ELR (cell line): Measurements from ENCODE around the gene NFKB1.
"Not testable (repeated sequence)": the region's sequence is repeated elsewhere in the genome, so short reads cannot be mapped to it uniquely, and the experiment has no call there.

ENCODE experiments used
- DNase-seq: peaks from one replicate; pipeline ENCODE4 v3.0.0-alpha.2; 2015; ENCODE audit warnings: low read depth

Gene NFKB1

DNA sequence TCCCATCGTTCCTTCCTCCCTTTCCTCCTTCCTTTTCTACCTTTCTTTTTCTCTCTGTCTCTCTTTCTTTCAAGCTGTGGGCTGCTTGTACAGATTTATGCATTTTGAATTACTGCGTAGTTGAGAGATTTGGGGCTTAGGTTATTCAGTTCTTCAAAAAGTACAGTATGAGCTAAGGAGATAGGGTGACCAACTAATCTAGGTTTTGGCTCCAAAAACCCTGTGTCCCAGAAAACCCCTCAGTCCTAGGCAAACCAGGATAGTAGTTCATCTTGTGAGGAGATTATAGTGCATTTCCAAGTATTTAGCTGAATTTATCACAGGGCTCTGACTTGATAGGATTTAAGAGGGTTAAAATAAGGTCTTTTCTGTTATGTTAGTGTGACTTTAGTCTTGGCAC is 64.5 kb downstream of the NFKB1 start:
- DNase-seq, result no peak

DNA sequence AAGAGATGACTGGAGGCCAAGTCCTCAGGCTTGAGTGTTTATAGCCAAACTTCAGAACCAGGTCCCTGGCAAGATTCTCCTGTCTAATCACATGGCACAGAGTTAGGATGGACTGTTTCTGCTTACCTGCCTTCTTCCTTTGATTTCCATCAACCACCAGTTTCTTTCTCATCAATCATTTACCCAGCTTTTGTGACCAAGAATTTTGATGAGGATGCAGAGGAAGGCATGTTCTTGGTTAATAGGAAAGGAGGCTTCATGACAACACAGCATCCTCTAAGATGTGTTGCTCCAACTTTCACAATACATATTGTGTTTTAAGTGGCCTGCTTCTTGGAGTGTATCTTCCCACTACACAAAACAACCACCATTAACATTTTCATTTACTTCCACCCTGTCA is 65.3 kb downstream of the NFKB1 start:
- DNase-seq, result no peak

DNA sequence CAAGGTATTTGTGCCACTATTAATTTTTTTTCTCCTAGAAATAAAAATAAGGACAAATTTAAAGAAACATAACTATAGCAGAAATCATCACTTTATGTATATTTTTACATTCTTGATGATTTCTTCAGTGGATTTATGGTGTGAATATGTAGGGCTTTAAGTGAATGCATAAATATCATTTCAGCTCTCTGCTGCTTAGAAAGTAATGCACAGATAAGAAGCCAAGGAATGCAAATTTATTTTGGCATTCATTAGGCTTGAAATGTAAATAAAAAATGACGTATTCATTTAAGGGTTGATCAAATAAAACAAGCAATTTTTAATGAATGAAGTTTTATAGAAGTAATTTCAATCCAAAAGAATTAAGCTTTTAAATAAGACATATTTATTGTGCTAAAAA is 66.3 kb downstream of the NFKB1 start:
- no peak for DNase-seq

DNA sequence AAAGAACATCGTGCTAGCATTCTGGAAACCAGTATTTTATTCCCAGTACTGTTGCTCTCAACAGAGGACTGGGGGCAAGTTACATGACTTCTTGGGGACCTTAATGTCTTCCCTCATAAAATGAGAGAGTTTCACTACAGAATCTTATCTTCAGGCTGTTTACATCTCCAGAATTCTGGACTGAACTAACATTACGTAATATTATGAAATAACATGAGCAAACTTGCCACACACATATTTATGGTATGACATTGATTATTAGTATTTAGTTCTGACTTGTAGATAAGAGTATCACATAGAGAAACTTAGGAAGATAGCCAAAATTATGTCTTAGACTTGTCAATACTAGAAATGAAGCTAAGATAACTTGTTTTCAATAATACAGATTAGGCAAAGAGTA is 68.0 kb downstream of the NFKB1 start:
- DNase-seq, result peak; percentile 21

DNA sequence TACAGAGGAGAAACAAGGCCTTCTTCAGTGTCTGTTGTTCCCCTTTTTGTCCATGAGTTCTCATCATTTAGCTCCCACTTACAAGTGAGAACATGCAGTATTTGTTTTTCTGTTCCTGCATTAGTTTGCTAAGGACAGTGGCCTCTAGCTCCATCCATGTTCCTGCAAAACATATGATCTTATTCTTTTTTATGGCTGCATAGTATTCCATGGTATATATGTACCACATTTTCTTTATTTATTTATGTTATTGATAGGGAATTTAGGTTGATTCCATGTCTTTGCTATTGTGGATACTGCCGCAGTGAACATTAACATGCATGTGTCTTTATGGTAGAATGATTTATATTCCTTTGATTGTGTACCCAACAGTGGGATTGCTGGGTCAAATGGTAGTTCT is 69.1 kb downstream of the NFKB1 start:
- DNase-seq, result not testable (repeated sequence)

DNA sequence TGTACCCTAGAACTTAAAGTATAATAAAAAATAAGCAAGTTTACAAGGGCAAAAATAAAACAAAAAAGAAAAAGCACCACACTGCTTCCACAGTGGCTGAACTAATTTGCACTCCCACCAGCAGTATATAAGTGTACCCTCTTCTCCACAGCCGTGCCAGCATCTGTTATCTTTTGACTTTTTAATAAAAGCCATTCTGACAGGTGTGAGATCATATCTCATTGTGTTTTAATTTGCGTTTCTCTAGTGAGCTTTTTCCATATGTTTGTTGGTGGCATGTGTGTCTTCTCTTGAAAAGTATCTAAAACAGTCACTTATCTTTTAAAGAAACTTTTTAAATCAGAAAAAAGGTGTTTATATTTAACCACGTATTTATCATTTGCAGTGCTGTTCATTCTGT is 71.3 kb downstream of the NFKB1 start:
- no peak for DNase-seq

GRCh38 chr4:102574317-102574716 is 73.2 kb downstream of the NFKB1 start:
- DNase-seq, result no peak

GRCh38 chr4:102575369-102576129 is 74.4 kb downstream of the NFKB1 start:
- DNase-seq, result peak; percentile 32

DNA sequence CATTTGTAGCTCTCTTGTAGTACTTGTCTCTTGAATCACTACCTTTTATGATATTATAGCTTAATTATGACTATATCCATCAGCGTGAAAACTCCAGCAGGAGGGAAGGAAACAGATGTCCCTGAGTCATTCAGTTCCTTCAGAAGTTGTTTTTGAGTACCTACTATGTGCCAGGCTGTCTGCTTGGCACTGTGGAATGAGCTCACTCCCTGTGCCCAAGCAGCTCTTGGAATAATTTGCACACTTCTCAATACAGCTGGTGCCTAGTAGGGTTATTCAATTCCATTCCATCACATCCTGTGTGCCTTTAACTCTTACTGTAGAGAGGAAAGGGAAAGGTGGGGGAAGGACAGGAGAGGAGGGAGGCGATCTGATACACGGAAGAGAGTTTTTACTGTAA is 77.1 kb downstream of the NFKB1 start:
- no peak for DNase-seq

DNA sequence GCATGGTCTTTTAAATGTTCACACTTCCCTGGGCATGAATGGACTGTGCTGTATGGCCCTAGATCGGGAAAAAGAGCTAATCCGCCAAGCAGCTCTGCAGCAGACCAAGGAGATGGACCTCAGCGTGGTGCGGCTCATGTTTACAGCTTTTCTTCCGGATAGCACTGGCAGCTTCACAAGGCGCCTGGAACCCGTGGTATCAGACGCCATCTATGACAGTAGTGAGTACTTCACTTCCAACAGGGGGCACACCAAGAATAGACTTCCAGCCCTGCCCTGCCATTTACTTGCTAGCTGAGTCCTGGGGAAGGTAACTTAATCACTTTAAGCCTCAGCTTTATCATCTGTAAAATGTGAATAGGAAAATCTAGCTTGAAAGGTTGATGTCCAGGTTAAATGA is 77.7 kb downstream of the NFKB1 start:
- no peak for DNase-seq

DNA sequence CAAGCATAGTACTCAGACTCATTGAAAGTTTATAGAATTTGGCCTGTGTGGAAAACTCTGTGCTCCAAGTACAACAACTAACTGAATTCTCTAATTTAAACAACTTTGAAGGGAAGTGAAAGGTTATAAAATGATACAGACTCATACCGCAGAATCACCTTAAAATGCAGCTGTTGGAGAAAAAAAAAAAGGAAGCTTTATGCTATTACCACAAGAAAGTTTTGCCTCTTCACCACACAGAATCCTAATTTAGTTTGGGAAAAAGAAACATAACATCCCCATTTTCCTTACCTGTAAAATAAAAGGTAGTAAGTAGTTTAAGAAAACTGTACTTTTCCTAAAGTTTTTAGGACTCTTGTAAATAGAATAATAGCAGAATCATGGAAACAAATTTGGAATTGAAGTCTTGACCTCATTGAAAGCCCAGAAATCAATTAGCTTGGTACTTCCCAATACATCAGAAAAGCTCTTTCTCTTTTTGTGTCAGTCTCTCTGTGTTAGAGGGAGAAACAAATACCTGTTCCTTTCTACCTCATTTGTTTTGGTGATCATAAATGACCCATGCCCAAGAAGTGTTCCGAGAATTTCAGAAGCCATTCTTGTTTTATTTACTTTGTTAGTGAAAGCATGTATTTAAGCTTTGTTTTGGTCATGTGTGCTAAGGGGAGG is 78.8 kb downstream of the NFKB1 start:
- no peak for DNase-seq

- DNase-seq, result no peak
Observed at GRCh38 chr4:102580463-102580842, 79.3 kb downstream of the NFKB1 start.

GRCh38 chr4:102584091-102584490 is 82.9 kb downstream of the NFKB1 start:
- no peak for DNase-seq

- DNase-seq, result no peak
Observed at GRCh38 chr4:102585329-102585728, 84.2 kb downstream of the NFKB1 start.

DNA sequence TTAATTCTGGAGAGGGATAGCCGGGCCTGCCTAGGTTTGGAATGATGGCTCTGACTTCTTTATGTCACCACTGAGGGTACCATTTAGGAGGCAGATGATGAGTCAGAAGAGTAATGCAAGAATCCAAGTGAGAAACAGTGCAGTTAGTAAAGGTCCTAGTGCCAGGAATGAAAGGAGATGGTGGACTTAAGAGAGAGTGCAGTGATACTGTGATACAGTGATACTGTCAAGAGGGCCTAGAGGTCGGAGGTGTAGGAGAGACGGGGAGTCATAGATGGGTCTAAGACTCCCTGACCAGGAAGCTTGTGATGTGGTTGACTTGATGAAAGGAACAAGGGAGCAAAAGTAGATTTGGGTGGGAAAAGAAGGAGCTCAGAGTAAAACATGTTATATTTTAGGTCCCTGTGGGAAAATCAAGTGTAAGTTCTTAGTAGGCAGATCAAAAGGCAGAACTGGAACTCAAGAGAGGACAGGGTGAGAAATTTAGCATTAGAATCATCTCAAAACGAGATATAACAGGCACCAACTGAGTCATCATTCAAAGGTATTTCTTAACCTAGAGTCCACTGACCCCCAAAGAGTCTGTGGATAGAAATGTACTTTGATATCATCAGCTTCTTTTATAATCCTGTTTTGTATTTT is 85.0 kb downstream of the NFKB1 start:
- DNase-seq, result no peak

DNA sequence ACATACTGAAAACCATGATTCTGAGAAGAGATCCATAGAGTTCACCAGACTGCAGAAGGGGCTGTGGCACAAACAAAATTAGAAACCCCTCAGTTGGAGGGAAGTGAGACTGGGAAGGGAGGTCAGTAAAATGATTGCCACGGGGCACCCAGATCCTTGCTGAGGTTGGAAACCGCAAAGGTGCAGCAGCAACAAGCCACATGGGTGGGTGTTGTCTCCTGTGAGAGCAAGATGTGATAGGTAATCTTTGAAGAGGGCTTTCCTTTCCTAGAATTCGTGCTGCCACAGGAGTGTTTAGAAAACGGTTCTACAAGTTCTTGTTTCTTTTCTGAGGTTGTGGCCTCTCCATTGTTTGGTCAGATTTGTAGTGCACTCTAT is 85.5 kb downstream of the NFKB1 start:
- no peak for DNase-seq

DNA sequence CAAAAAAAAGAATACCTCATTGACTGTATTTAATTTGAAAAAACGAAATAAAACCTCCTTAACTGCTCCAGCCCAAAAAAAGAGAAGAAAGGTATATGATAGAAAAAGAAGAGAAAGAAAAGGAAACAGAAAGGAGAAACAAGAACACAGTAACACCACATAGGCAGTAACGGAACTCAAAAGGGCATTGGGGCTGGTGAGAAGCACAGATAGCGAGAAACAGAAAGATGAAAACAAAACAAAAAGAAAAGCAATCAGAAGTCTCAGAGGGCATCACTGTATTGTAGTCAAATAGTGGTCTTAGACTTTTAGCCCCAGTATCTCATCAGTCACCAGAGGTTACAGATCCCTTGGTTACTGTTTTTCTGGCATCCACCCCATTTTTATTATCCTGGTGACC is 88.6 kb downstream of the NFKB1 start:
- no peak for DNase-seq

DNA sequence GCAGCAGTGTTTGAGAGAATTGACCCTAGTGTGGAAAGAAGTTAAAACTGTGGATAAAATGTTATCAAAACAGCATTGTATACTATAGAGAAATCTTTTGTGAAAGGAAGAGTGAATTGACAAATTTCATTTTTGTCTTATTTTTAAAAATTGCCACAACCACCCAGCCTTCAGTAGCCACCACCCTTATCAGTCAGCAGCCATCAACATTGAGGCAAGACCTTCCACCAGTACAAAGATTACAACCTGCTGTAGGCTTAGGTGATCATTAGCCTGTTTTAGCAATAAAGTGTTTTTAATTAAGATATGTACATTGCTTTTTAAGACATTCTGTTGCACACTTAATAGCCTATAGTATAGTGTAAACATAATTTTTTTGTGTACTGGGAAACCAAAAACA is 91.1 kb downstream of the NFKB1 start:
- no peak for DNase-seq

DNA sequence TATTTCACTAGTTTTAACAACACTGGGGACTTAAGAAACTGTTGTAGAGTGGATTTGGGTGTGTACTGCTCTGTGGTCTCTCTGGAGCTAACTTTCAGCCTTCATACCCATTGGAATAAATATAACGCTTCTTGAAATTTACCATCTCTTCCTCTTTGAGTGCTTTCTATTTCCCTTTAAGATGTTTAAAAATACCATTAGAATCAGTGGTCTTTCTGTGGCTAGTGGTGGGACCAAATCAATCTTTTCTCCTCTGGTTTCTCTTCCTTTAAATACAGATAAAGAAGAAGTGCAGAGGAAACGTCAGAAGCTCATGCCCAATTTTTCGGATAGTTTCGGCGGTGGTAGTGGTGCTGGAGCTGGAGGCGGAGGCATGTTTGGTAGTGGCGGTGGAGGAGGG is 92.0 kb downstream of the NFKB1 start:
- DNase-seq, result no peak

DNA sequence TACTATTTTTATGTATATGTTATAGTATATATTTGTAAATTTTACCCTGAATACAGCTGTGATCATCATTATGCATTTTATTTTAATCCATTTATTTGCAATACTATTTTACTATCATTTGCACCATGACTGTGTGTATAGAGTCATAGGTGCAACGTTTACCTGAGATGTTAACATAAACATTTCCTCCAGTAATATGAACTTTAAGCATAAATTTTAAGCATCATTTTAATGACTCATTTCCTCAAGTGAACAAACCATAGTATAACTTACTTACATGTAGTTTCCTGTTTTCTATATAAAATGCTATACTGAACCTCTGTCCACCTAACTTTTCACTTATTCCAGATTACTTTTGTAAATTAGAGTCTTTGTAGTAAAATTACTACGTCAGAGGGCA is 92.8 kb downstream of the NFKB1 start:
- DNase-seq, result peak; percentile 33

GRCh38 chr4:102596532-102596931 is 95.4 kb downstream of the NFKB1 start:
- DNase-seq, result no peak

DNA sequence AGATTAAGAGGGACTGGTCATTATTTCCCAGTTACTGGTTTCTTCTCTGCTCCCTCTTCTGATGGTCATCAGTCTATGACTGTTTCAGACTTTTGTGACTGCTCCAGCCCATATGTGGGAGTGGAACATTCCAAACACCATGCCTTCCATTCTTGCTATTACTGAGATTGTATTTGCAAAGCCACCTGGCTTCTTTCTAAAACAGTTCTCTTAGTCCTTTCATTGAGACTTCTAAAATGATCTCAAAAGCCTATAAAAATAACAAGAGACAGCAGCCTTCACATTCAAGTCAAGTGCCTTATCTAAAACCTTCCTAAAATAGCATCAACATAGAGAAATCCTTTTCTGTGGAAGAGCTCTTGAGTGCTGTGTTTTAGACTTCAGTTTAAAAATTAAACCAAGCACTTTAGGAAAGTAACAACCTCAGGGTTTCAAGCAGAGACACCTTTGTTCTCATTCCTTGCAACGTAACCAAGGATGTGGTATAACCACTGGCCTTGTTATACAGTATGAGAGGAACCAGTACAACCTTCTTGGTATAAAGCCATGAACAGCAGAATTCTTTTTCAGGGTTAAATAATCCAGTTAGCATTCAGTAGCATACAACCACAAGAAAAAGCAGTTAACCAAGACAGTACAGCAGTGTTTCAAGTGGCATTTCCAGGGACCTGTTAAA is 97.1 kb downstream of the NFKB1 start:
- no peak for DNase-seq
